GM11168 (cell line): ENCODE results near the gene TICAM1.

Experiments
- in situ Hi-C: fragments of 300-500 bp; cut with MboI; formaldehyde crosslinking; loops from one replicate; pipeline ENCODE4 v1.12.0; 2022; ENCODE audit warnings: low sequenced_read_pairs; ENCODE audit not compliant: unreplicated experiment

TICAM1 gene

DNA sequence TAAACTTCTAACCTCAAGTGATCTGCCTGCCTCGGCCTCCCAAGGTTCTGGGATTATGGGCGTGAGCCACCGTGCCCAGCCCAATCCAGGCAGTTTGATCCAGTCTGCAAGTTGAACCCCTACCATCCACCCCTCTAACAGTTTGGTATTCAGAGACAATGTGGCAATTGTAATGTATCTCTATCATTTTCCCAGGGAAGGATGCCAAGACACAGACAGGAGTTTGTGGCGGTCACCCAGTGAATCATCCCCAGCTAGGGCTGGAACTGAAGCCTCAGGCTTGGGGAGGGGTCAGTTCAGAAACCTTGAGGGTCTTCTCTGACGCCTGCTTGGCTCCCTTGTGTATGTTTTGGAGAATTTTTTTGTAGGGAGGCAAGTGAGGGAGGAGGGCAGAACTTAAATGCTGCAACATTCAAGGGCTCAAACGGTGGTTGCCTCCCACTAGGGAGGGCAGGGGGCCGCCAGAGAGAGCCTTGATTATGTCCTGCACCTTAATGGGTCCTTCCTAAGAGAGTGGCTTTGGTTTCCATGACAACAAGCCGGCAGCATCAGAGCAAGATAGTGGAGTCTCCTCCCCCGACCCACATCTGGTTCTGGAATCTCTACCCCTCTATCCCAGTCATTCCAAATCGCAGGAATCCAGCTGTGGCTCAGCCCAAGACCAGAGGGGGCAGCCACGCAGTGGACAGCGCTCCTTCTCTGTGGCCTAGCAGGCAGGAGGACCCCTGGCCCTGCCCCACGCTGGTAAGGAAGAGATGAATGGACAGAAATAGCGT, 54.9 kb downstream of the TICAM1 start:
- in situ Hi-C loops, result no loop called here

DNA sequence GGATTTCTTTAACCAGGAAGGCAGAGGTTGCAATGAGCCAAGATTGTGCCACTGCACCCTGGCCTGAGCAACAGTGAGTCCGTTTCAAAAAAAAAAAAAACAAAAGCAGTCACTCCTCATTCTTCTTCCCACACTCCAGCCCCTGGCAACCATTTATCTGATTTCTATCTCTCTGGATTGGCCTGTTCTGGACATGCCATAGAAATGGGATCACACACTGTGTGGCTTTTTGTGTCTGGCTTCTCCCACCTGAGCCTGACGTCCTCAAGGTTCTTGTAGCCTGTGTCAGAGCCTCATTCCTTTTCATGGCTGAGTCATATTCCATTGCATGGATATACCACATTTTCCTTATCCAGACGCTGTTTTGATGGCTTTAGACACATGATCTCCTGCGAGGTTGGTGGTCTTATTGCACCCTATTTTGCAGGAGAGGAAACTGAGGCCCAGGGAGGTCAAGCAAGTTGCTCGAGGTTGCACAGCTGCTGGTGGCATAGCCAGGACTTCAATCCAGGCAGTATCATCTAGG, 55.8 kb downstream of the TICAM1 start:
- in situ Hi-C loops, result no loop called here

DNA sequence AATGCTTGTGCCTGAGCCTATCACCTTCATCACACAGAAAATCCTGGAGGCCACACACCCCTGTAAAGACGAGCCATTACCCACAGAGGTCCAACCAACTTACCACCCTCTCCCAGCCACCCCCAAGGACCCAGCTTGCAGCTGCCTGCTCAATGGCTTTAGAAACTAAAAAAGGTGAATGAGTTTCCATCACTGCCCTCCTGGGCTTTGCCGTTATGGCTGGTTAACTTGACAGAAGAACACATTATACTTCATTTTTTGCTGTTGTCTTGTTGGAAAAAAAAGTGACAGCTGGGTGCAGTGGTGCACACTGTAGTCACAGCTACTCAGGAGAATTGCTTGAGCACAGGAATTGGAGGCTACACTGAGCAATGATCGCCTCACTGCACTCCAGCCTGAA, 57.4 kb downstream of the TICAM1 start:
- in situ Hi-C loops, result no loop called here

DNA sequence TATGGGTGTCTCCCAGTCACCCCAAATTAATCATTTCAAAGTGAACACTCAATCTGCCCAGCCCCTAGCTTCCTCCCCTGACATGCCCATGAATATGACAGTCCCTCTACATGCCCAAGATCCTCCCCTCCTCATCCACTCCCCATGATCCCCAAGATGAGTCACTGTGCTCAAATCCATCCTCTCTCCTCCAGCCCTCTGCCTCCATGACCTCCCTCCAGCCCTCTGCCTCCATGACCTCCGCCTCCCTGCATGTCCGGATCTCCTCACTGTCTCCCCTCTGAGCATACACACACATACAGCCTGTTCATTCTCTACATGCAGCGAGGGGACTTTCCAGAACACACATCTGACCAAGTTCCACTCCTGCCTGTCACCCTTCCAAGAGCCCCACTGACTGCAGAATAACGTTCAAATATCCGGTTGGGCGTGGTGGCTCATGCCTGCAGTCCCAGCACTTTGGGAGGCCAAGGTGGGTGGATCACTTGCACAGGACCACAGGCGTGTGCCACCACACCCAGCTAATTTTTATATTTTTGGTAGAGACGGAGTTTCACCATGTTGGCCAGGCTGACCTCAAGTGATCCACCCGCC, 58.4 kb downstream of the TICAM1 start:
- in situ Hi-C loops, result no loop called here

DNA sequence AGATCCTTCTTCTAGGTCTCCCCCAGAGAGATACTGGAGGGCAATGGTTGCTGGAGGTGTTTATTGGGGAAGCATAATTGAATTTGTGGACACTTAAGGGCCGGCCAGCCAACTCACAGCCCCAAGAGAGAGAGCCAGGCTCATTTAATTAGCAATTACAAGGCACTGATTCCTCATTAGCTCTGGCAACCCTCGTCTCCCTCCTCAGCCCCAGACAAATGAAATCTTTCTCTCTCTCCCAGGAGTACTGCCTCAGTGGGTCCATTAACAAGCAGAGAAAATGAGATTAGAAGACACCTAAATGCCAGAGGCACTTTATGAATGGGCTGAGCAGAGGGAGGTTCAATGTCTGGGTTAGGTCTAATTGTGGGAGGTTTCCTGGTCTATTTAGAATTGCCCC, 58.9 kb downstream of the TICAM1 start:
- in situ Hi-C loops, result no loop called here

DNA sequence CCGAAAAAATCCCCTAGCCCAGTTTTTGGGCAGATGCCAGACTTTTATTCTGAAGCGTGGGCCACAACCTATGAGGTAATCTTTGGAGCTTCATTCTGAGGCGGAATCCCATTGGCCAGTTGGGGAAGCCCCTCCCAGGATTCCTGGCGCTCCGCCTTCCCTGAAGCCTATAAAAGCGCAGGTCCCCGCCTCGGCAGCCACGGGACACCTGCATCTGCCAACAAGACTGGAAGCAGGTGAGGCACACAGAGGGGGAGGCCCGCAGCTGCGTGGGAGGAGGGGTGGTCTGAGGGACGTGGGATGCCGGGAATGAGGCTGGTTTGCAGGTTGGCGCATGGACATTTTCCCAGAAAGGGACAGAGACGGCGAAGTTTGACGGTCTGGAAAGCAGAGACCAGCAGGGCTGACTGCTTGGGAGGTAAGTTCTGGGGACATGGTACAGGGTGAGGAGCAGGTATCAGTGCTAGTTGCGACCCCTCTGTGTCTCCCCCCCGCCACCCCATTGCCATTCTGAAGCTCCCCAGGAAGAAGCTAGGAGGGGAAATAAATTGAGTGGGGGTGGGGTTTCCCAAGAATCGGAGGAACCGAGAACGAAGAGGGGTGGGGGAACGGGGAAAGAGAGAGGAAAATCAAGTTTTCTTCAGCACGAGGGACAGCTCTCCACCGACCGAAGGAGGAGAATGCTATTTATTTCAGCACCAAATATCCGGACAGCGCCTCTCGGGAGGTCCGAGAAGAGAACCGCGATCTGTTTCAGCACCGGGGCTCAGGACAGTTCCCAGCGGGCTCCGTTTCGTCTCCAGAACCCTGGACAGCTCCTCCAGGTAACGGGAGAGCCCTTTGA, 62.4 kb downstream of the TICAM1 start:
- in situ Hi-C loops, result no loop called here
